Body of pancreas (tissue), 4 donors: ENCODE results near the gene SLC10A3. TPM values are rescaled to one million over a fixed set of nuclear protein-coding genes. Genes with fewer than 3 reads are reported as not detected.

Experiments used
- ATAC-seq: fragments of 150-250 bp; one replicate; pipeline ENCODE4 v1.9.1; 2016
- DNase-seq, 4 donors: peaks; one replicate each; pipeline ENCODE4 v3.0.0-alpha.2; 2019
- H3K27ac ChIP-seq, 4 donors: fragments of 200-600 bp; sonication (generic); 1 replicate in 3 of 4; 2 replicates in 1 of 4; pipeline versions ENCODE4 v1.5.1 to v1.6.1; 2016 to 2019; ENCODE audit warnings: mild to moderate bottlenecking in 1 of 4, mixed read lengths in 1 of 4, moderate library complexity in 1 of 4
- H3K27me3 ChIP-seq, 2 donors: fragments of 200-600 bp; sonication (generic); one replicate each; pipeline ENCODE4 v1.6.0; 2016; ENCODE audit warnings: mild to moderate bottlenecking in 1 of 2
- H3K36me3 ChIP-seq, 2 donors: fragments of 200-600 bp; sonication (generic); replicated peaks in 1 of 2; 2 replicates each; pipeline ENCODE4 v1.5.1; 2016; ENCODE audit warnings: low read depth in 2 of 2; ENCODE audit not compliant: insufficient read depth in 1 of 2
- H3K4me1 ChIP-seq: fragments of 200-600 bp; sonication (generic); one replicate; pipeline ENCODE4 v1.6.0; 2016
- H3K4me3 ChIP-seq, 2 donors: fragments of 200-600 bp; sonication (generic); 1 replicate in 1 of 2; 2 replicates in 1 of 2; pipeline ENCODE4 v1.5.1; 2016 to 2019
- H3K9me3 ChIP-seq, 3 donors: fragments of 200-600 bp; sonication (generic); 1 replicate in 2 of 3; 2 replicates in 1 of 3; pipeline ENCODE4 v1.5.1; 2016
- POLR2A ChIP-seq, 3 donors: fragments of 450-650 bp; IDR thresholded peaks; one replicate each; pipeline ENCODE4 v1.6.1; 2016; ENCODE audit warnings: antibody characterized with exemption in 3 of 3, mild to moderate bottlenecking in 2 of 3
- WGBS, 2 donors: methylation state at CpG; one replicate each; pipeline ENCODE4 v1.1.5; 2017; 5-methylcytosine and 5-hydroxymethylcytosine counted together
- intact Hi-C: fragments of 100-400 bp; cut with DNase I; formaldehyde crosslinking; loops from one replicate; pipeline ENCODE4 v1.15.1; 2023
- total RNA-seq, 2 donors: library from RNA; depleted of rRNA; stranded (reverse); fragments of >200 nt; gene quantifications; one replicate each; pipeline ENCODE4 v1.1.0, GENCODE V29; 2016
- TF ChIP-seq, protein P1 (sequence below), 7 experiments: fragments of 450-650 bp in 4 of 7; fragments of 200-600 bp in 3 of 7; sonication (generic) in 3 of 7; IDR thresholded peaks; one replicate each; pipeline ENCODE4 v1.5.1; 2016 to 2019; ENCODE audit warnings: antibody characterized with exemption in 7 of 7

SLC10A3 gene
- total RNA-seq, 2 donors from 2014 or later = 18.9 to 24.7 TPM

DNA sequence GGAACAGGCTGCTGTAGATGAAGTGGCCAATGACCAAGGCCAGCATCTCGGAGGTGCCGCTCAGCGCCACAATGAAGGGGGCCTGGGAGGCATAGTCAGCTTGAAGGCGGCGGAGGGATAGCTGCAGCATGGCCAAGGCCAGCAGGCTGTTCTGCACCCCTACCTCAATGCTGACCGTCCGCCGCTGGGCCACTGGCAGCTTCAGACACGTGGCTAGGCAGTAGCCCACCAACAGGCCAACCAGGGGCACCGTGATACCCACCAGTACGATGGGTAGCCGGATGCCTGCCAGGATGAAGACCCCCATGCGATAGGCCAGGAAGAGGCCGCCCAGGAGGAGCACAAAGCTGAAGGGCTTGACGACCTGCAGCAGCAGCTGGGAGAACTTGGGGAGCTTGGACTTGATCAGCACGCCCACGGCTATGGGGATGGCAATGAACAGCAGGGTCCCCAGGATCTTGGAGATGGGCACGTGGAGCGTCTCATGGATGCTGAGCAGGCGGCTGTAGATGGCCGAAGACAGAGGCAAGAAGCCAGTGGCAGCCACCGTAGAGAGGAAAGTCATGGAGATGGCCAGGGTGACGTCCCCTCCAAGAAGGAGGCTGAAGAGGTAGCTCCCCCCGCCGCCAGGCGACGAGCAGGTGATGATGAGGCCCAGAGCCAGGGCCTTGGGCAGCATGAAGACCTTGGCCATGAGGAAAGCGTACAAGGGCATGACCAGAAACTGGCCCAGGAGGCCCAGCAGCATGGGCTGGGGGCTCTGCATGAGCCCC is 2.7 kb downstream of the SLC10A3 start:
- Histone ChIP-seq H3K36me3 (no peaks in the 10 kb centered on the region), H3K27me3 (no peaks in the 10 kb centered on the region), H3K9me3 (no peaks in the 10 kb centered on the region), H3K27ac (peak overlapping the region in 3 of 4 donors; percentile 56 to 89 (median 85)), H3K4me1 (peaks cover 50% of the 10 kb centered on the region), H3K4me3 (no peak overlapping the region)
- TF ChIP-seq, protein P1, sequence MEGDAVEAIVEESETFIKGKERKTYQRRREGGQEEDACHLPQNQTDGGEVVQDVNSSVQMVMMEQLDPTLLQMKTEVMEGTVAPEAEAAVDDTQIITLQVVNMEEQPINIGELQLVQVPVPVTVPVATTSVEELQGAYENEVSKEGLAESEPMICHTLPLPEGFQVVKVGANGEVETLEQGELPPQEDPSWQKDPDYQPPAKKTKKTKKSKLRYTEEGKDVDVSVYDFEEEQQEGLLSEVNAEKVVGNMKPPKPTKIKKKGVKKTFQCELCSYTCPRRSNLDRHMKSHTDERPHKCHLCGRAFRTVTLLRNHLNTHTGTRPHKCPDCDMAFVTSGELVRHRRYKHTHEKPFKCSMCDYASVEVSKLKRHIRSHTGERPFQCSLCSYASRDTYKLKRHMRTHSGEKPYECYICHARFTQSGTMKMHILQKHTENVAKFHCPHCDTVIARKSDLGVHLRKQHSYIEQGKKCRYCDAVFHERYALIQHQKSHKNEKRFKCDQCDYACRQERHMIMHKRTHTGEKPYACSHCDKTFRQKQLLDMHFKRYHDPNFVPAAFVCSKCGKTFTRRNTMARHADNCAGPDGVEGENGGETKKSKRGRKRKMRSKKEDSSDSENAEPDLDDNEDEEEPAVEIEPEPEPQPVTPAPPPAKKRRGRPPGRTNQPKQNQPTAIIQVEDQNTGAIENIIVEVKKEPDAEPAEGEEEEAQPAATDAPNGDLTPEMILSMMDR (IDR thresholded peaks at IDR 0.05) = no peak
- TF ChIP-seq POLR2A (IDR thresholded peaks at IDR 0.05) = no peak
- ATAC-seq (no peak), DNase-seq (no peak)
- 85 to 86% methylated on average over 10 to 13 of the region's 28 CpGs for WGBS, 2 donors
- intact Hi-C loops = no loop called here

DNA sequence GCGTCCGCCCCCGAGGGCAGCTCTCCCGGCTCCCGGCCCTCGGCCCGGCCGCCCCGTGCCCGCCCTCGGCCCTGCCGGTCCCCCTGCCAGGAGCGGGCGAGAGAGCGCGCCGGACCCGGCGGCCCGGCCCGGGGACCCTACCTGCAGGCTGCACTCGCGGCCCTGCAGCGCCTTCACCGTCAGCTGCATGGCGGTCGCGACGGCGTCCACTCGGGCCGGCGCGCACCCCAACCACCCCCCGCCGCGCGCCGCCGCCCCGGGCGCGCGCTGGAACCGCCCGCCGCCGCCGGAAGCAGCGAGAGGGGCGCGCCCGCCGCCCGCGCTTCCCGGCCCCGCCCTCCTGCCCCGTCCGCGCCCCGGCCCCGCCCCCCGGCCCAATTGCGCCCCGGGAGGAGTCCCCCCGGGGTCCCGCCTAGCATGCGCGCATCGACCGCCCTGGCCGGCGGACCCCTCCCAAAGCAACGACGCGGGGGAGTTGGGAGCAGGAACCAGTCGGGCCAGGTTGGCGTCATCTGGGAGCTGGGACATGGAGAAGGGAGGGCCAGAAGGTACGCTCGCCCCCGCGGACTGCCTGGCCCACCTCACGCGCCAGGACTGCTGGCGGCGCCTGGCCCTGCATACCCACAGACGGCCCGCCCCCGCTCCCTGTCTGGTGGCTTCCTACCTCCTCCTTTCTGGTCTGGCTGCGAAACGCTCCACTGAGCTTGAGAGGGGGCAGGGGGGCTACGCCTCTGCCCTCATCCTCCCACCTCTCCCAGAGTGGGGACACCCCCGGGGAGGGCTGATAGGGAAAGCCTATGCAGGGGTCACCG is 3.8 kb downstream of the SLC10A3 start, which contains the start of gene UBL4A:
Gene UBL4A (minus strand): TSS at position 220 of the 812 bp plus-strand sequence. CDS start 31 bp downstream, at position 189.
- H3K36me3 ChIP-seq = no peaks in the 10 kb centered on the region
- H3K27me3 ChIP-seq = no peaks in the 10 kb centered on the region
- TF ChIP-seq, protein P1 (IDR thresholded peaks at IDR 0.05) = peak in 3 of 7 experiments; percentile 13 to 18 (median 17)
- TF ChIP-seq POLR2A (IDR thresholded peaks at IDR 0.05) = peak; percentile 27 to 56 (median 39)
- H3K4me1 ChIP-seq = peaks cover 50% of the 10 kb centered on the region
- DNase-seq = peak; percentile 74 to 85 (median 82)
- peak within 1 kb of the TSS; percentile 7 to 32 for H3K4me3 ChIP-seq
- 1 to 20% methylated on average over 1 to 42 of the region's 95 CpGs for WGBS, 2 donors
- intact Hi-C loops = no loop called here
- H3K9me3 ChIP-seq = no peaks in the 10 kb centered on the region
- ATAC-seq = peak; percentile 57
- peak within 1 kb of the TSS; percentile 80 to 89 (median 84) for H3K27ac ChIP-seq

- intact Hi-C loops = no loop called here
- H3K4me1 ChIP-seq = peaks cover 50% of the 10 kb centered on the region
- ATAC-seq = peak; percentile 4
- H3K27ac ChIP-seq = peak overlapping the region; percentile 80 to 89 (median 84)
- no peaks in the 10 kb centered on the region for H3K9me3 ChIP-seq
- peak in 2 of 3 donors; percentile 11 to 18 for TF ChIP-seq POLR2A (IDR thresholded peaks at IDR 0.05)
- TF ChIP-seq, protein P1 (IDR thresholded peaks at IDR 0.05) = no peak
- peak; percentile 56 to 70 (median 64) for DNase-seq
- H3K4me3 ChIP-seq = peak overlapping the region; percentile 7 to 32
- 1% methylated on average over 12 of the region's 35 CpGs; no CpG with 5 or more reads in 1 of the 2 donors for WGBS, 2 donors
- no peaks in the 10 kb centered on the region for H3K36me3 ChIP-seq
- no peaks in the 10 kb centered on the region for H3K27me3 ChIP-seq
Measured at GRCh38 chrX:154486052-154486395, 4.4 kb downstream of the SLC10A3 start.

GRCh38 chrX:154485150-154486051 is 5.0 kb downstream of the SLC10A3 start:
- no peak for ATAC-seq
- Histone ChIP-seq H3K4me3 (peak overlapping the region; percentile 7 to 32), H3K36me3 (no peaks in the 10 kb centered on the region), H3K4me1 (peaks cover 50% of the 10 kb centered on the region), H3K27ac (peak overlapping the region; percentile 80 to 89 (median 84)), H3K27me3 (no peaks in the 10 kb centered on the region), H3K9me3 (no peaks in the 10 kb centered on the region)
- peak in 3 of 4 donors; percentile 21 to 38 (median 33) for DNase-seq
- TF ChIP-seq, protein P1 (IDR thresholded peaks at IDR 0.05) = no peak
- TF ChIP-seq POLR2A (IDR thresholded peaks at IDR 0.05) = no peak
- WGBS, 2 donors = 52% methylated on average over 19 of the region's 35 CpGs; no CpG with 5 or more reads in 1 of the 2 donors
- intact Hi-C loops = no loop called here
